GM19099 (cell line): ENCODE data around the gene ACTN4.

Experiments used
- POLR2A ChIP-seq: IDR thresholded peaks from 3 replicates; pipeline ENCODE4 v1.6.1; 2011; ENCODE audit warnings: low read depth; ENCODE audit not compliant: insufficient read length; ENCODE audit errors: extremely low read depth

The ACTN4 gene

DNA sequence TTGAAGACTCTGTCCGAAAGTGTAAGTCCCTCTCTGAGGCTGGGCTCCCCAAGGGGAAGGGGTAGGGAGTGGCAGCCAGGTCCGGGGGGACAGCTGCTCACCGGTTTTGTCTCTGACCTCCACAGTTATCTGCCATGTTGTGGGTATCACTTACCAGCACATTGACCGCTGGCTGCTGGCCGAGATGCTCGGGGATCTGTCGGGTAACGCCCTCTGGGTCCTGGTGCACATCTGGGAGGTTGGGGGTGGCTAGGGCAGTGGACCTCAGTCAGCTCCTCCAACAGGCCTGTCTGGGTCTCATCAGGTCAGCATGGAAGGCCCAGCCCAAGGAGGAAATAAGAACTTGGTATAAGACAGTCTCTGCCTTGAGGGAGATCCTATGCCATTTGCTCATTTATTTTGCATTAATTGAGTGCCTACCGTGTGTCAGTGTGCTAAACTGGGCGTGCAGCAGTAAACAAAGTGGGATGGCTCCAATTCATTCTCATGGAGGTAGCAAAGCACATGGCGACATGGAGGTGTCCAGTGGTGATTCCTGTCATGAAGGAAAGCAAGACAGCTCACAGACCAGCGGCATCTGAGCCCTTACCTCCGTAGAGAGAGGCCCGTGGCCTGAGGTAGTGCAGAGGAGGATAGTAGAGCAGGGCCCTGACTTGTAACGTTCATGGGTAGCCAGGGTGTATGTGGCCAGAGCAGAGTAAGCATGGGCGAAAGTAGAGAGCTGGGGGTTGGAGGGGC is 14.8 kb upstream of the ACTN4 start:
- TF ChIP-seq POLR2A = no peak

DNA sequence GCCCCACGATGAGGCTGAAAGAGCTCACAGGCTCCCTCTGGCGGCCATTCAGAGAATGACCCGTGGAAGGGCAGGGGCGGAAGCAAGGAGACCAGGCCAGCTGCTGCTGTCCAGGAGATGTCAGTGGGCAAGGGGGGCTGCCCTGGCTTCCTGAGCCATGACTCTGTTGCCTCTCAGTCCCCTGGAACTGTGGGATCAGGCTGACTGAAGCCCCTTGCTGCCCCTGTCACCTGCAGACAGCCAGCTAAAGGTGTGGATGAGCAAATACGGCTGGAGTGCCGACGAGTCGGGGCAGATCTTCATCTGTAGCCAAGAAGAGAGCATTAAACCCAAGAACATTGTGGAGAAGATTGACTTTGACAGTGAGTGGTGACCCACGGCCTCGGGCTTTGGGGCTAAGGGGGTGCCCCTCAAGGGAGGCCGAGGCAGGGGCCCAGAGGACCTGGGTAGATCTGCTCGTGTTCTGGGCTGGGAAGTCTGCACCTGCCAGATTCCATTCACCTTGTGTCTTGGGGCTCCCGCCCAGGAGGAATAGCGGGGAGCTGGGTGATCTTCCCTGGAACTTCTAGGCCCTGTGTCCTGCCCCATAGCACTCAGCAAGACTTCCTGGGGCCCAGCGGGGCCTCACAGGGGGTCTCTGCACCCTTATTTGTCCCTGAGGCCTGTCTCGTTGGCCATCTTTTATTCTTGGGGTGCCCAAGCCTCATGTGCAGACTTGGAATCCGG is 12.5 kb upstream of the ACTN4 start:
- no peak for TF ChIP-seq POLR2A

DNA sequence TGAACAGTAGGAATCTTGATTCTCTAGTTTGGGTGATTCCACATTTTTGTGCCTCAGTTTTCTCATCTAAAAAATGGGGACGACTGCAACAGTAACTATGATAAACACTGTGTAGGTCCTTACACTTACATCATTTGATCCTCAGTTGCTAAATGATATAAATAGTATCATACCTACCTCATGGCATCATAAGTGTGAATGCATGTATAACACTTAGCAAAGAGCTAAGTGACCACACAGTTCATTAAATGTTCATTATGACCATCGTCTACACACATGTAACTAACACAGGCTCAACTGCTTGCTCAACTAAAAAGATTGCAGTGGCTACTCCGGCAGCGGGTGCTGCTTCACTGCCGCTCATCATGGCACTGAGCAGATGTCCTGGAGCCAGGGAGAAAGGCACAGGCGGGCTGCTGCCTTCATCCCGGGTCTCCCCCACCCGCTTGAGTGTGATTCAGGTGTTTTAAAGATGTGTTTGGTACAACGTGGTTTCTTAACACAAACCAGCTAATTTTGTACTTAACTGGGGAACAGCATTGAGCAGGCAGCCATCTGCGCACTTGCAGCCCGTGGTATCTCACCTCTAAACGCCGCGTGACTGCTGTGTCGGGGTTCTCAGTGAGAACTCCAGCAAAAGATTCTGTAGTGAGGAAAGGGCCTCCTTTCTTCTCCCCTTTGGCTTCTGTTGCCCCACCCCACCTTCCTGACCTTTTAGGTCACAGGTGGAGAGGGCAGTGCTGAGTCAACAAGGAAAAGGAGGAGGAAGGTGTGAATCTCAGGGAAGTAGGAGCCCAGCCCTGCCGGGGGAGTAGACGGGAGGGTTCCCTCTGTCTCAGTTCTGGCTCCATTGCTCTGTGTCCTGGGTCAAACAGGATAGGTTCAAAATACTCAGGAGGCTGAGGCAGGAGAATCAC is 11.7 kb upstream of the ACTN4 start:
- no peak for TF ChIP-seq POLR2A

DNA sequence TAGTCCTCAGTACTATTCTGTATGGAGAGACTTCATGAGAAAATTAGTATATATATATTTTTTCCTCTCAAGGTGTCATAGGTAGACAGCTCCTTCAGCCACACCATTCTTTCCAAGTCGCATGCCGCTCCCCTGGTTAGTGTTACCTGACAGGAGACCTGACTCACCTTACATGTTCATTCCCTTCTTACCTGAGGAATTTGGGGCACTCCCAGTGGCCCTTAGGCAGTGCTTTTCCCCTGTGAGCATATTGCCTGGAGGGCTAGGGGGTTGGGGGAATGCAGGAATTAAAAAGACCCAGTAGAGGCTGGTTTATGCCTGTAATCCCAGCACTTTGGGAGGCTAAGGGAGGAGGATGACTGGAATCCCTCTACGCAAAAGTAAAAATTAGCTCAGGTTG is 9.0 kb upstream of the ACTN4 start:
- TF ChIP-seq POLR2A = no peak

DNA sequence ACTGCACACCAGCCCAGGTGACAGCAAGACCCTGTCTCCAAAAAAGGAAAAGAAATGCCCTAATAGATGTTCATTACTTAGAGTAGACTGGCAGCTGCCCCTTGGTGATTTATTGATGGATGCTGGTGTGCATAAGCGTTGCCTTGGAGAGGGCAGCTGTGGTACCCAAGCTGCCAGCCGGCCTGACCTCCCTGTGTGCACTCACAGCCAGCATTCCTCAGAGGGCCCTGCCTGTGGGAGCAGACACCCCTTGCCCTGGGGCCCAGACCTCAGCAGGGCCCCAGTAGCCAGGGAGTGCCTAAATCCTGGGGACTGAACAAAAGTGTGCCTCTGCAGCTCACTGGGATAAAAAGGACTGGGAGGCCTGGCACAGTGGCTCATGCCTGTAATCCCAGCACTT is 7.8 kb upstream of the ACTN4 start:
- TF ChIP-seq POLR2A = no peak

DNA sequence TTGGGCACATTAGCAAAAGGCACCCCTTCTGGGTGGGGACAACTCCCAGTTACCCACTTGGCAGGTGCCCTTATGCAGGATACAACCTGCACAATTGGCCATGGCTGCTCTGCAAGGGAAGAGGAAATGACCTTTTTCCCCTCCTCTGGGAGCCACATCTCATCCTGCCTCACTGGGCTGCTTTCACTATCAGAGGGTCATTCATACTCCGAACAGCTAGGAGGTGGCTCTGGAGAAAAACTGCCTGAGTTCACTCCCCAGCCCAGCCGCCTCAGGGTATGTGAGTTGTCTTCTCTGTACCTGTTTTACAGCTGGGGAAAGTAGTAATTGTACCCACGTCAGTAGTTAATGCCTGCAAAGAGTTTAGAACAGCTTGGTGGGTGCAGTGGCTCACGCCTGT is 7.1 kb upstream of the ACTN4 start:
- no peak for TF ChIP-seq POLR2A

DNA sequence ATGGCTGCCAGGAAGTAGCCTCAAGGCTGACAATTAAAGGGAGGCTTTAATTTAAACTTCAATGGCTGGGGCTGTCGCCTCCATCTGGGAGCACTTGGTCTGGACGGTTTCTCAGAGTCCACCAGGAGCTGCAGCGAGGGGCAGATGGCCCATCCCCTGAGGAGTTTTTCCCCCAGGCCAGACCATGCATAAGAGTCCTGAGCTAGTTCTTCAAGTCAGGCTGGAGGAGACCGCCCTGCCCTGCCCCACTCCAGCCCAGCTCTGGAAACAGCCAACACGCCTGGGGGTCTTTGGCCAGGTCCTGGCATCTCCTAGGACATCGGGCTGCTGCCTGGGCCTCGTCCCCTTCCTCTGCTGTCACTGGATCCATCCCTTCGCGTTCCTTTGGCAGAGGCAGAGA is 5.3 kb upstream of the ACTN4 start:
- TF ChIP-seq POLR2A = no peak

DNA sequence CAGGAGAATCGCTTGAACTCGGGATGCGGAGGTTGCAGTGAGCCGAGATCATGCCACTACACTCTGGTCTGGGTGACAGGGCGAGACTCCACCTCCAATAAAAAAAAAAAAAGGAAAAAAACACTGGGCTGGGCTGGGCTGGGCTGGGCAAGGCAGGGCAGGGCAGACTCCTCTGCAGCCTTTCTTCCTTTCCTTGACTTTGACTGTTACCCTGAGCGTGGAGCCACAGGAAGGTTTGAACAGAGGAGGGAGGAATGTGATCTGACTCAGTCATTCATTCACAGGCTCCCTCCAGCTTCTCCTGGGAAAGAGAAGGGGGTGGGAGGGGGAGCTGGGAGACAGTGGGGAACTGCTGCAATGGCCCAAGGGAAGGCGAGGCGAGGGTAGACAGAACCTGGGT is 2.7 kb upstream of the ACTN4 start:
- TF ChIP-seq POLR2A = no peak

DNA sequence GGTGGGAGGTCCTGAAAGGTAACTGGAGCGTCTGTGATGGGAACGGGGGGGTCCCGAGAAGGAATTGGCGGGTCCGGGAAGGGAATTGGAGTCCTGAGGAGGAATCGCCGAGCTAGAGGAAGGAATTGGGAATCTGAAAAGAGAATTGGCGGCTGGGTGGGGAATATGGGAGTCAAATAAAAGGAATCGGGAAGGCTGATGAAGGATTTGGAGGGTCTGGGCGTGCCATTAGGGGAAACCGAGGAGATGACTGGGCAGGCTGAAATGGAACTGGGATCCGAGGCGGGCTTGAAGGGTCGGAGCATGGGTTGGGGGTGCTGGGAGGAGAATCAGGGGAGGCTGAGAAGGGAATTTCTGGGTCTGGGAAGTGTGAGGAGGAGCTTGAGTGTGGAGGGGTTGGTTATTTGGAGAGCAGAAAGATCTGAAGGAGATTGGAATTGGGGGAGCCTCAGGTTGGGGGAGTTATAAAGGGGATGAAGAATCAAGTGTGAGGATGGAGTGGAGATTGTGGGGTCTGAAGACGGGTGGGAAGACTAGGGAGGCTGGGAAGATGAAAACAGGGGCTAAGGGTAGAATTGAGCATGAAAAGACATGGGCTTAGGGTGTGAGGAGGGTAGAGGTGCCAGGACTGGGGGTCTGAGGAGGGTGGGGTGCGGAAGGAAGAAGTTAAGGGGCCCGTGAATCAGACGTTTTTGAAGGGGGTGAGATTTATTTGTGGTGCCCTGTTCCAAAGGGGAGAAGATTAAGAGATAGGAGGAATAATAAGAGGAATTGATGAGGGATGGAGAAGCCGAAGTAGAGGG is 718 bp downstream of the ACTN4 start:
- no peak for TF ChIP-seq POLR2A

DNA sequence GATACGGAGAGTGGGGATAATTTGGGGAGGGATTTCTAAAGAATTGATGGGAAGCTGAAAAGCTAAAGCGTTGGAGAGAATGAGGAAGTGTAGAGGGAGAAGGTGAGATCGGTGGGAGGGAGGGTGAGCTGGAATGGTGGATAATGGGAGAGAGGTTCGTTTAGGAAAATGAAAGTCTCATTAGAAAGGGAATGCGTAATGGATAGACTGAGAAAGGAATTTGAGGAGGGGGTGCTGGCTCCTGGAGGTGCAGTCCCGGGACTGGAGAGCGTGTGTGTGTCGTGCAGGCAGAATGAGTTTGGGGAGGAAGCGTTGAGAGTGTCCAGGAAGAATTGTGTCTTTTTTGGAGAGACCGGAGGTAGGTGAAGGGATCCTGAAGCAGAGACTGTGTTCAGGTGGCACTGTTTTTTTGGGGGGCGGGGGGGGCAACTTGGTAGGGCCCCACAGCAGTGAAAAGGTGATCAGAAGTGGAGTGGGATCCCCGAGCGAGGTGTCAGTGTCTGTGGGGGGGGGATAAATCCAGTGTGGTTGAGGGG is 1.4 kb downstream of the ACTN4 start:
- no peak for TF ChIP-seq POLR2A

DNA sequence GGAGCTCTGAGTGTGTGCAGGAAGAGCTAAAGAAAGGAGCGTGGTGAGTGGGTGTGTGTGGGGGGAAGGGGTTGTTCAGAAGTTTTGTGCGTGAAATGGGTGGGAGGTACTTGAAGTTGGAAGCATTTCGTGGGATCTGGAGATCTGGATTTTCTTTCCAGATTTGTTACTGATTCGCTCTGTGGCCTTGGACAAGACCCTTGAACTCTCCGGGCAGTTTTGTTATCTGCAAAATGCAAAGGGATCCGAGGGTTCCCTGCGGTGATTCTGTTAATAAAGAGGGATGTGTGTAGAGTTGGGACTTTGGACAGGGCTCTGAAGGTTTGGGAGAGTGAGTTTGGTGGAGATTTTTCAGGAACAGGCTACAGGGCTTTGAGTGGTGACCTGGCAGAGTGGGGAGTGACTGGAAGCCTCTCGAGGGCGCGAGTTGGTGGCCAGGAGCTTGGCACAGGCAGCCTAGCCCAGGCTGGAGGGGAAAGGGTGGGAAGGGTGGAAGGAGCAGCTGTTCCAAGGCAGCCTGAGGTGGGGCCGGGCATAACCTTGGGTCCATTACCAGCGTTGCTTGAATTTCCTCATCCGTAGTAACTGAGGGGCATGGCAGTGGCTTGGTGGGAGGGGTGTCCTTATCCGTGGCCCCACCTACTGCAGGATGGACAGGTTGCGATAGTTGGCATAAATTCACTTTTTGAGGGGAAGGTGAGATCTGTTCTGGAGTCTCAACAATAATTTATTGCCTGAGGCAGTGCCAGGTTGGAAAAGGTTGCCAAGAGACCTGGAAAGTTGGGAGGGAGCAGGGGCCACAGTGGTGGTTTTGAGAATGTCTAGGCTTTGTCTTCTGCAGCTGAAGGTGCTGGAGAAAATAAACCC is 2.1 kb downstream of the ACTN4 start:
- TF ChIP-seq POLR2A = no peak

DNA sequence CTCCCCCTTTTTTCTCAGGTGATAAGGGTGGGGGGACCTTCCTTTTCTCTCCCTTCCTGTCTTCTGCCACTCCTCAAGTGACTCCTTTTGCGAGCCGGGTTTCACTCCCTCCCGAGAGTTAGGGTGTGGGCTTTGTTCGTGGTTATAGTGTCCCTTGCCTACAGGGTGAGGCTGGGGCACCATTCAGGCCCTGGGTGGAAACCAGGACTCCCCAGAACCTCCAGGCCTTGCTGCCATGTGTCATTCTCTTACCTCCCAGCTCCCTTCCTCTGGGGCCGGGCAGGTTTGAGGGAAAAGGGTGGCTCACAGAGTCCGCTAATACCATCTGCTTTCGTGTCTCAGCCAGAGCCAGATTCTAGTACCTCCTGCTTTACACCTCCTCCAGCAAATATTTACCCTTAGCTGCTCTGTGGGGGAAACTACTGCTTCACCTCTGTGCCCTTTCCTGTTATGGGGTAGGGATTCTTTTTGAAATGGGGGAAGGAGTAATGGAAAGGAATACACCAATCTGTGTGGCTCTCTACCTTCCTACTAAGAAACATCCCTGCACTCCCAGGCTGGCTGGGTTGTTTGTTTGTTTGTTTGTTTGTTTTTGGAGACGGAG is 2.8 kb downstream of the ACTN4 start:
- no peak for TF ChIP-seq POLR2A

DNA sequence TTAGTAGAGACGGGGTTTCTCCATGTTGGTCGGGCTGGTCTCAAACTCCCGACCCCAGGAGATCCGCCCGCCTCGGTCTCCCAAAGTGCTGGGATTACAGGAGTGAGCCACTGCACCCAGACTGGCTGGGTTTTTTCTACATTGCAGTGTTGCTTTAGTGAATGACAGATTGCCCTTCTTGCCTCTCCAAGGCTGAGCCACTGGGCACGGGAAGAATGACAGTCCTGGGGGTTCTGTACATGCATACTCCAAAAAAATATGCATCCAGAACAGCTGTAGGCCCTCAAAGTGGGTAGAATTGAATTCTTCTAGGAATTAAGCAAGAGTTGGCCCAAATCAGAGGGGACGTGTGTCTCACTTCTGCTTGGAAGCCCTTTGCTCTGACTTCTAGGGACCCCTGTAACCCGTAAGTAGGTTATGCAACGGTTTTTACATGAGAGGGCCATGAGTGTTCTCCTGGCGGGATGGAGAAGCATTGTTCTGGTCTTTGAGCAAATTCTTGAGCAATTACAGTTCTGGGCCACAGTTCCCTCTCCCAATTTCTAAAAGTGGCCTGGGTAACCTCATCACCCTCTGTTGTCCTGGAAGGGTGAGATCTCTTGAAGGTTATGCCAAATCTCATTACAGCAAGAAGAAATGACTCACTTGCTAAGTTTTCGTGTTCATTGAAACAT is 3.6 kb downstream of the ACTN4 start:
- TF ChIP-seq POLR2A = no peak
